Lower leg skin (tissue), 4 donors: ENCODE results near the gene PIK3AP1. TPM values are rescaled to one million over a fixed set of nuclear protein-coding genes. Genes with fewer than 3 reads are reported as not detected.

ENCODE experiments used
- DNase-seq, 2 donors: peaks; one replicate each; pipeline ENCODE4 v3.0.0-alpha.2; 2019; ENCODE audit warnings: low spot score in 2 of 2
- H3K4me3 ChIP-seq: fragments of 200-600 bp; sonication (generic); 2 replicates; pipeline ENCODE4 v1.5.1; 2017; ENCODE audit warnings: mild to moderate bottlenecking, low read depth; ENCODE audit not compliant: poor library complexity, severe bottlenecking
- POLR2A ChIP-seq, 2 donors: fragments of 450-650 bp; IDR thresholded peaks; one replicate each; pipeline ENCODE4 v1.6.1; 2016 to 2017; ENCODE audit warnings: antibody characterized with exemption in 2 of 2, mild to moderate bottlenecking in 1 of 2, moderate library complexity in 1 of 2
- WGBS, 2 donors: methylation state at CpG; one replicate each; pipeline ENCODE4 v1.1.5; 2018; 5-methylcytosine and 5-hydroxymethylcytosine counted together
- intact Hi-C: fragments of 100-400 bp; cut with DNase I; formaldehyde crosslinking; loops from one replicate; pipeline ENCODE4 v1.15.0; 2023; ENCODE audit warnings: low total_unique reads
- total RNA-seq, 4 donors: library from RNA; depleted of rRNA; stranded (reverse); fragments of >200 nt; gene quantifications; one replicate each; pipeline ENCODE4 v1.1.0, GENCODE V29; 2016
- TF ChIP-seq, protein P1 (sequence below), 3 donors: fragments of 450-650 bp; IDR thresholded peaks; one replicate each; pipeline ENCODE4 v1.5.1; 2016; ENCODE audit warnings: antibody characterized with exemption in 3 of 3, mild to moderate bottlenecking in 3 of 3, moderate library complexity in 2 of 3

The PIK3AP1 gene
- total RNA-seq, 4 donors from 2014 or later, result 2.2 to 5.4 (median 3.5) TPM

DNA sequence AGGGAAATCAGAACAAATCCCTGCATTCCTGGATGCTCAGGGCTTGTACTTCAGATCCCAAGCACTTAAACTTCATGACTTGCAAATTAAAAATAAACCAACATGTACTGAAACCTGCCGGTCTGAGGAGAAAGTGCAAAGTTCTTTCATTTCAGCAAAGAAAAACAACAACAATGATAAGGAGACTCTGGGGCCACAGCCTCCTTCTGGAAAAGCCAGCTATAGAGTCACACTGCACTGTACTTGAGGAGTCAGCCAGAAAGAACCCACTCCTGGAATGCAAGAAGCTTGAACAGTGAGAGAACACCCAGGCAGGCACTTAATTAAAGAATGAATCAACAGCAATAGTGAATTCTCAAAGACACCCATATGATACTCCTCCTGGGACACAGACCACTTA lies 83.8 kb downstream of the PIK3AP1 start:
- DNase-seq, result no peak
- 63 to 83% methylated on average over 1 of the region's 1 CpG for WGBS, 2 donors
- intact Hi-C loops, result loop anchor here (5.0 kb wide), 1 partner anchor 971 kb away; no protein-coding TSS in a partner anchor
- TF ChIP-seq POLR2A (IDR thresholded peaks at IDR 0.05), result no peak
- TF ChIP-seq, protein P1, sequence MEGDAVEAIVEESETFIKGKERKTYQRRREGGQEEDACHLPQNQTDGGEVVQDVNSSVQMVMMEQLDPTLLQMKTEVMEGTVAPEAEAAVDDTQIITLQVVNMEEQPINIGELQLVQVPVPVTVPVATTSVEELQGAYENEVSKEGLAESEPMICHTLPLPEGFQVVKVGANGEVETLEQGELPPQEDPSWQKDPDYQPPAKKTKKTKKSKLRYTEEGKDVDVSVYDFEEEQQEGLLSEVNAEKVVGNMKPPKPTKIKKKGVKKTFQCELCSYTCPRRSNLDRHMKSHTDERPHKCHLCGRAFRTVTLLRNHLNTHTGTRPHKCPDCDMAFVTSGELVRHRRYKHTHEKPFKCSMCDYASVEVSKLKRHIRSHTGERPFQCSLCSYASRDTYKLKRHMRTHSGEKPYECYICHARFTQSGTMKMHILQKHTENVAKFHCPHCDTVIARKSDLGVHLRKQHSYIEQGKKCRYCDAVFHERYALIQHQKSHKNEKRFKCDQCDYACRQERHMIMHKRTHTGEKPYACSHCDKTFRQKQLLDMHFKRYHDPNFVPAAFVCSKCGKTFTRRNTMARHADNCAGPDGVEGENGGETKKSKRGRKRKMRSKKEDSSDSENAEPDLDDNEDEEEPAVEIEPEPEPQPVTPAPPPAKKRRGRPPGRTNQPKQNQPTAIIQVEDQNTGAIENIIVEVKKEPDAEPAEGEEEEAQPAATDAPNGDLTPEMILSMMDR (IDR thresholded peaks at IDR 0.05), result no peak
- no peak overlapping the region for H3K4me3 ChIP-seq

GRCh38 chr10:96632974-96633710 lies 87.2 kb downstream of the PIK3AP1 start:
- DNase-seq, result no peak
- 48 to 52% methylated on average over 4 of the region's 4 CpGs for WGBS, 2 donors
- no peak overlapping the region for H3K4me3 ChIP-seq
- TF ChIP-seq, protein P1 (IDR thresholded peaks at IDR 0.05), result no peak
- TF ChIP-seq POLR2A (IDR thresholded peaks at IDR 0.05), result no peak
- intact Hi-C loops, result no loop called here

DNA sequence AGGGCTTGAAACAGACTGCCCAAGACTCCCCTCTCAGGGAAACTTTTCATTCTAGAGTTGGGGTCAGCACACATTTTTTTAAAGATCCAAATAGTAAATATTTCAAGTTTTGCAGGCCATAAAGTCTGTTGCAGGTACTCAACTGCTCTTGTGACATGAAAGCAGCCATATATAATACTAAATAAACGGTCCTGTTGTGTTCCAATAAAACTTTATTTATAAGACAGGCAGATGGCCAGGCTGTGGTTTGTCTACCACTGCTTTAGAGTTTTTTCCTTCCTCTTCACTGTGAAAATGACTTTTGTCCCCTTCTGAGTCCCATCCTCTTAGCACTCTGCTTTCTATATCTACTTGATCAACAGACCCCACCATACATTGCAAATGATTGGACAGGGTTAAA lies 93.0 kb downstream of the PIK3AP1 start:
- DNase-seq, result no peak
- H3K4me3 ChIP-seq, result no peak overlapping the region
- WGBS, 2 donors, result 73 to 75% methylated on average over 1 of the region's 1 CpG
- intact Hi-C loops, result no loop called here
- TF ChIP-seq, protein P1 (IDR thresholded peaks at IDR 0.05), result no peak
- no peak for TF ChIP-seq POLR2A (IDR thresholded peaks at IDR 0.05)

- 79 to 84% methylated on average over 5 of the region's 5 CpGs for WGBS, 2 donors
- no peak overlapping the region for H3K4me3 ChIP-seq
- intact Hi-C loops, result no loop called here
- TF ChIP-seq POLR2A (IDR thresholded peaks at IDR 0.05), result no peak
- TF ChIP-seq, protein P1 (IDR thresholded peaks at IDR 0.05), result no peak
- DNase-seq, result no peak
Observed at GRCh38 chr10:96626795-96627194, 93.5 kb downstream of the PIK3AP1 start.

DNA sequence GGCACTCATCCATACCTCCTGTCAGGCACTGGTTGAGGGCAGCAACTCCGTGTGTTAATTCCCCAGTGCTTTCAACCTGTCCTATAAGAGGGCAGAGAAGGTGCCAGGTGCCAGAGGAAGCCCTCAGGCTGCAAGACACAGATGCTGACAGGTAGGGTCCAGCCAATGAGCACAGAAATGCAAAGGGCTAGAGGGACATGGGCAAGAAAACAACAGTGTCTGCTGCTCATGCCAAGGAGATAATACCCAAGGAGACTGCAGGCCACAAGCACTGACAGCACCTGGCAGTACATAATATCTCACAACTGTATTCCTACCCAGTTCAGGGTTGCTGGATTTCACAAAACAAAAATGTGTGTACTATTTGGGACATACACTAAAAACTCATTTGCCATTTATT lies 95.1 kb downstream of the PIK3AP1 start:
- intact Hi-C loops, result no loop called here
- TF ChIP-seq POLR2A (IDR thresholded peaks at IDR 0.05), result no peak
- TF ChIP-seq, protein P1 (IDR thresholded peaks at IDR 0.05), result no peak
- no peak for DNase-seq
- 43 to 44% methylated on average over 1 of the region's 1 CpG for WGBS, 2 donors
- no peak overlapping the region for H3K4me3 ChIP-seq
